GM18867 (cell line): ENCODE measurements around the gene EPC2.
"Not testable (repeated sequence)": the region's sequence is repeated elsewhere in the genome, so short reads cannot be mapped to it uniquely, and the experiment has no call there.

ENCODE experiments used
- ATAC-seq: cut with Tn5 transposase; IDR thresholded peaks from one replicate; pipeline ENCODE4 v1.9.1; 2021; ENCODE audit warnings: mild to moderate bottlenecking, moderate library complexity; ENCODE audit not compliant: unreplicated experiment

Gene EPC2

DNA sequence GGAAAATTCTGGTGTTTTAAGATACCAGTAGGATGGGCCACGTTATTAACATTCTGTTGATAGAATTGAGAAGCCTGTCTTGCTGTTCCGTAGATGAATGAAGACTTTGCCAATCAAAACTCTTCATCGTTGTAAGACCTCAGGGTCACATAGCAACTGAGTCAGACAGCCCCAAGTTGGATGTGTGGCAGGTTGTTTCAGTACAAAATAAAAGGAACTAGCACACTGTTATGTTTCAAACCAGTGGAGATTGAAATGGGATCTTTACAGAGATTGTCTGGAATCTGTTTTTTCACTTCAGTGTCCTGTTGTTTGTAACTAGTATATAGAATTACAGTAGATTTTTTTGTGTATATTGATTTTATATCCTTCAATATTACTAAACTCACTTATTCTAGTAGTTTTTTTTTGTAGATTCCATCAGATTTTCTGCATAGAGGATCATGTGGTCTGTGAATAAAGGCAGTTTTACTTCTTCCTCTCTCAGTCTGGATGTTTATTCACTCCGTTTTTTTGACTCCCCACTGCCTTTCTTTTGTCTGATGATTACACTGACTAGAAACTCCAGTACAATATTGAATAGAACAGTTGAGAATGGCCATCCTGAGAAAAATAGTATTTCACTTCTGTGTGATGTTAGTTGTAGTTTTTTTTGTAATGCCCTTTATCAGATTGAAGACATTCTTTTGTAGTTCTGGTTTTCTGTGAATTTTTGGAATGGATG lies 22.7 kb downstream of the EPC2 start:
- ATAC-seq, result no peak

DNA sequence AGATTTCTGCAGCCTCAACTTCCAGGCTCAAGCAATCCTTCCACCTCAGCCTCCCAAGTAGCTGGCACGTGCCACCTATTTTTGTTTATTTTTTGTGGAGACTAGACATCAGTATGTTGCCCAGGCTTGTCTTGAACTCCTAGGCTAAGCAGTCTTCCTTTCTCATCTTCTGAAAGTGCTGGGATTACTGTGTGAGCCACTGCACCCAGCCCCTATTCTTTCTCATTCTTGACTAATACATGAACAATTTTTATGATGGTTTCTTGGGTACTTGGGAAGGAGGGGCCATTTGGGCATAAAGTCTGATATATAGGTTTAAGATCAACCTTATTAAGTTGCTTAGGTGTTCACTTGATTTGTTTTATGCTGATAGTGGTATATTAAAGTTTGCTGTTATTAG lies 26.2 kb downstream of the EPC2 start:
- no peak for ATAC-seq

DNA sequence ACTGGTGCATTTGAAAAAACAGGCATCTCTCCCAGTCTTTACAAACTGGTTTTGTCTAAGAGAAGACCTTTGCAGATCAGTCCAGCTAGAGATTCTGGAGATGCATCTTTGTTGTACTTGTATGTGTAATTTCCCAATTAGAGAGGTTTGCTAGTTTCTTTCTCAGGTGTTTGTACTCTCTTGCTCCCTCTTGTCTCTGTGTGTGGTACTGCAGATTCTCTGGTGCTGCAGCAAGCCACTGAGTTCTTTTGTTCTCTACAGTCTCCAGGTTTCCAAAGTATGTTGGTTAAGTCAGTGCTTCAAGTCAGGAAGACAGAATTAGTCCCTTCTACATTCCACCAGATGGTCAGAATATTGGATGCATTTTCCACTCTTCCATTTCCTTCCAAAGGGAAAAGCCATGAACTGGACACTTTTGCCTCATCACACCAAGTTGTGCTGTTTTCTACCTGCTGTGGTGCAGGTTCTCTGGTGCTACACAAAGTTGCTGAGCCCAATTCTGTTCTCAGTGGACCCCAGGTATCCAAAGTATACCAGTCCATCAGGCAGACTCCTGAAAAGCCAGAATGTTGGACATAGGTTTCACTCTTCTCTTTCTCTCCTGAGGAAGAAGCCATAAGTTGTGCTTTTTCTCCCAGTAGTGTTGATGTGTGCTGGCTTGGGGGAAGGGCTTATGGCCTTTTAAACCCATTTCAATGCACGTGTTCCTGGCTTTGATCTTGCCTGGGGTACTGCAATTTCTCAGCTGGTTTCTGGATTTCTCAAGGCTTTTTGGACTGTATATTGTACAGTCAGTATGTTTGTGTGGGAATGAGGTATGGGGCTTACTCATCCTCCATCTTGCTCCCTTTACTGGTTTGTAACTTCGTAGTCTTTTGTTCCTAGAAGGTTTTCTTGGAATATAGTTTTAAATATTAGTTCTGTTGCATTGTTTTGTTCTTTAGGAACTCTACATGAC lies 29.8 kb downstream of the EPC2 start:
- no peak for ATAC-seq

DNA sequence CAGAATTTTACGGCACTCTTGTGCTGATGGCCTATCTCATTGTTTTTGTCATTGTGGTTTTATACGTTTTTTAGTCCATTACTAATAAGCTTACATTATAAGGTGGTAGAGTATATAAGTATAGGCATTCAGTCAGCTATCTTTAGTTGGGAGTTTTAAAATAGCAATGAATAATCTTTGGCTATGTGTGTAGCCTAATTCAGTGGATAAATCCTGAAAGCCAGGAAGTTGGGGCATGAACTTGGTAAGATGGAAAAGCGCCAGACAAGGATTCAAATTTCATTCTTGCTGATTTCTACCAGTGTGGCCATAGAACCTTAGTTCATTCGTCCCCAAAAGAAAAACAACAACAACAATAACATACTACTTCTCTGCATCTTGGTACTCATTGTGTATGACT lies 31.2 kb downstream of the EPC2 start:
- ATAC-seq, result no peak

DNA sequence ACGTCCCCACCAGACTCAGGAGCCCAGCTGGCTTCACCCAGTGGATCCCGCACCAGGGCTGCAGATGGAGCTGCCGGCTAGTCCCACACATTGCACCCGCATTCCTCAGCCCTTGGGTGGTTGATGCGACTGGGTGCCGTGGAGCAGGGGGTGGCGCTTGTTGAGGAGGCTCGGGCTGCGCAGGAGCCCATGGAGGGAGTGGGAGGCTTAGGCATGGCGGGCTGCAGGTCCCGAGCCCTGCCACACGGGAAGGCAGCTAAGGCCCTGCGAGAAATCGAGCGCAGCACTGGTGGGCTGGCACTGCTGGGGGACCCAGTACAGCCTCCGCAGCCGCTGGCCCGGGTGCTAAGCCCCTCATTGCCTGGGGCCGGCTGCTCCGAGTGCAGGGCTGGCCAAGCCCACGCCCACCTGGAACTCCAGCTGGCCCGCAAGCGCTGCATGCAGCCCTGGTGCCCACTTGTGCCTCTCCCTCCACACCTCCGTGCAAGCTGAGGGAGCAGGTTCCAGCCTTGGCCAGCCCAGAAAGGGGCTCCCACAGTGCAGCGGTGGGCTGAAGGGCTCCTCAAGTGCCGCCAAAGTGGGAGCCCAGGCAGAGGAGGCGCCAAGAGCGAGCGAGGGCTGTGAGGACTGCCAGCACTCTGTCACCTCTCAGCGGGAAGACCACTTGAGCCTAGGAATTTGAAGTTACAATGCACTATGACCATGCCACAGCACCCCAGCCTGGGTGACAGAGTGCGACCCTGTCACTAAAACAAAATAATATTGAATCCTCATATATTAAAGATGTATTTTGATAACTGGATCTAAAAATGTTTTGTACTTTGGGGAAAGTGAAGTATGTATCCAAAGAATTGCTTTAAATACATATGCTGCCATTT lies 34.0 kb downstream of the EPC2 start:
- ATAC-seq, result not testable (repeated sequence)

DNA sequence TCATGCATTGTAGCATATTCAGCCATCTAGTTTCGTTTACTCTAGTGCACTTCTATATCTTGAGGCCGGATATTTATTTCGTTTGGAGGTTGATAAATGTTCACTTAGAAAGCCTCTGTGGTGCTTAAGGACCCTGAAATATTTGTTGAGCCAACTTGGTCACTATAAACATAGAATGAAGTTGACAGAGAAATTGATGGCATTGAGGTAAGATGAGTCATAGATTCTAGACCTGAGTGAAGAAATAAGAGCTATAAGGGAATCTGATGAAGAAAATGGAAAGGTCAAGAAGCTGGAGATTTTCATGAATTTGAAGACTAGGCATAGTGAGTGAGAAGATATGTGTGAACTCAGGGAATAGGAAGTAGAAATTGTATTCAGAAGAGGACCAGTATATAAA lies 35.9 kb downstream of the EPC2 start:
- no peak for ATAC-seq

DNA sequence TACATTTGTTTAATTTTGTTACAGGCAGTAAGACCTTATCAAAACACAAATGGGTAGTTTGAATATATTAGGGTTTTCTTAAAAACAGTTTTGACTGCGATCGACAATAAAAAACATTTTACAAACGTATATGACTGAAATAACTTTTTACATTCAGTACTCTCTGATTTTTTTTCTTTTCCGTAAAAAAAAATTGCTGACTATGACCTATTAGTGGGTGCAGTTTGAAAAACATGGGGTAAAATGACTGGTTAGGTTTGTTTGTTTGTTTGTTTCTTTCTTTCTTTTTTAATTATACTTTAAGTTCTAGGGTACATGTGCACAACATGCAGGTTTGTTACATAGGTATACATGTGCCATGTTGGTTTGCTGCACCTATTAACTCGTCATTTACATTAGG lies 36.9 kb downstream of the EPC2 start:
- ATAC-seq, result no peak

DNA sequence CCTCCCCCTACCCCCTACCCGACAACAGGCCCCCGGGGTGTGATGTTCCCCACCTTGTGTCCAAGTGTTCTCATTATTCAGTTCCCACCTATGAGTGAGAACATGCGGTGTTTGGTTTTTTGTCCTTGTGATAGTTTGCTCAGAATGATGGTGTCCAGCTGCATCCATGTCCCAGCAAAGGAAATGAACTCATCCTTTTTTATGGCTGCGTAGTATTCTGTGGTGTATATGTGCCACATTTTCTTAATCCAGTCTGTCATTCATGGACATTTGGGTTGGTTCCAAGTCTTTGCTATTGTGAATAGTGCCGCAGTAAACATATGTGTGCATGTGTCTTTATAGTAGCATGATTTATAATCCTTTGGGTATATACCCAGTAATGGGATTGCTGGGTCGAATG lies 37.3 kb downstream of the EPC2 start:
- not testable (repeated sequence) for ATAC-seq

DNA sequence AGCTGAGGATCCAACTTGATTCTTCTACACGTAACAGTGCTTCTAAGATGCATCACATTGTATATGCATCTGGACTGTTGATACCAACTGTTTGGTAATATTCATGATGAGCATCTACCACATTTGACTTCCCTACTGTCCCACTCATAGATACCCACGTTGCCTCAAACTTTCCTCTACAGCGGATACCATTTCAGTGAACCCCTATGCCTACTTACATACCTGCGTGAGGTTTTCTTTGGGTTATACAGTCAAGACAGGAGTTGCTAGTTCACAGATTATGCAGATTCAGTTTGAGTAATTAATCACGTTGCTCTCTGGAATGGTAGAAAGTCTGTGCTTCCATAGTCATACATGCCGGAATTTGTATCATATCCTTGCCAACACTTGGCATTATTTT lies 40.0 kb downstream of the EPC2 start:
- no peak for ATAC-seq

DNA sequence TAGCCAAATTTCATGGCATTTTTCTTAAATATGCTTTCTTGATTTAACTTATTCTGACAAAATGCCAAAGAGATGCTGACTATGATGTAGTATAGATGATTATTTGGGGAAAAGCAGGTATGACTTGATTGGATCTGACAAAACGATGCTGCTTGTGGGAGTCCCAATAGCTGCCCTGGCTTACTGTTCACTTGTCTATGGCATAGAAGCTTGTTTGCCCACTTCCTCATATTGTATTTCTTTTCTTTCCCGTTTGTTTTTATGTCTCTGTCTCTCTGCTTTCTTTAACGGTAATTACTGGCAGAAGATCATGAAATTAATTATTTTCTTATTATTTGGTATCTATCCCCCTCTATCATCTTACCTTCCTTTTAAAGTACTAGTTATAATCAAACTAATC lies 43.0 kb downstream of the EPC2 start:
- ATAC-seq, result no peak

DNA sequence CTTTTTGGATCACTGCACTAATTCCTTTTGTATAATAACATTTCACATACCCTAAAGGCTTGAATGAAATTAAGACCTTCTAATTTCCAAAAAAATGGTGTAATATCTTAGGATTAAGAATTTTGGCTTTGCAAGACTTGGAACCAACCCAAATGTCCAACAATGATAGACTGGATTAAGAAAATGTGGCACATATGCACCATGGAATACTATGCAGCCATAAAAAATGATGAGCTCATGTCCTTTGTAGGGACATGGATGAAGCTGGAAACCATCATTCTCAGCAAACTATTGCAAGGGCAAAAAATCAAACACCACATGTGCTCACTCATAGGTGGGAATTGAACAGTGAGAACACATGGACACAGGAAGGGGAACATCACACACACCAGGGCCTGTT lies 43.5 kb downstream of the EPC2 start:
- not testable (repeated sequence) for ATAC-seq

DNA sequence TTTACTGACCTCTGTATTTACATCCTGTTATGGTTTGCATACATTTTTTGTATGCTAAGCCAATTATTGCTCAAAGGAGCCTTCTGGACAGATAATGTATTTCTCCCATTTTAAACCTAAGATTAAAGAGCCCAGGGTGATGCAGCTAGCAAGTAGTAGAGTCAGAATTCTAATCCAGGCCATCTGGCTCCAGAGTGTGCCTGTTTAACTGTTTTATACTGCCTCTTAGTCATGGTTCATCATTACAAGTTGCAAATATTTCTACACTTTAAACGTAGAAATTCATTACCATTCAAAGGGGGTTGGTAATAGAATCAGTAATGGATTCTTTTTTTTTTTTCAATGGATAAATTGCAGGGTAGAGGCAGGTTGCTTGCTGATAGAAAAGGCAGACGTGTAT lies 52.4 kb downstream of the EPC2 start:
- ATAC-seq, result no peak

DNA sequence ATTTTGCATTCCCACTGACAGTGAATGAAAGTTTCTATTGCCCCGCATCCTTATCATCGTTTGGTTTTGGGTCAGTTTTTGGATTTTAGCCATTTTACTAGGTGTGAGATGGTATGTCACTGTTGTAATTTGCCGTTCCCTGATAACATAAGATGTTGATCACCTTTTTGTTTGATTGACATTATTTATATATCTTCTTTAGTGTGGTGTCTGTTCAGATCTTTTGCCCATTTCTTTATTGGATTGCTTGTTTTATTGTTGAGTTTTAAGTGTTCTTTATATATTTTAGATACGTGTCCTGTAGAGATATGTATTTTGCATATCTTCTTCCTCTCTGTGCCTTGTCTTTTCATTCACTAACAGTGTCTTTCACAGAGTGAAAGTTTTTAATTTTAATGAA lies 55.3 kb downstream of the EPC2 start:
- ATAC-seq, result no peak

DNA sequence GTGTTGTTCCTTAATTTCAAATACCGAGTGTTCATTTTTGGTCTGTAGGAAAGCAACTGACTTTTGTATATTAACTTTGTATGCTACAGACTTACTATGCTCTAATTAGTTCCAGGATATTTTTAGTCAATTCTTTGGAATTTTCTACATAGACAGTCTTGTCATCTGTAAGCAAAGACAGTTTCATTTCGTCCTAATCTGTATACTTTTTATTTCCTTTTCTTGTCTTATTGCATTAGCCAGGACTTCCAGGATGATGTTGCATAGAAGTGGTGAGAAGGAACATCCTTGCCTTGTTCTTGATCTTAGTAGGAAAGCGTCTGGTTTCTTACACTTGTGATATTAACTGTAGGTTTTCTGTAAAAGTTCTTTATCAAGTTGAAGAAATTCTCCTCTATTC lies 56.5 kb downstream of the EPC2 start:
- ATAC-seq, result no peak

DNA sequence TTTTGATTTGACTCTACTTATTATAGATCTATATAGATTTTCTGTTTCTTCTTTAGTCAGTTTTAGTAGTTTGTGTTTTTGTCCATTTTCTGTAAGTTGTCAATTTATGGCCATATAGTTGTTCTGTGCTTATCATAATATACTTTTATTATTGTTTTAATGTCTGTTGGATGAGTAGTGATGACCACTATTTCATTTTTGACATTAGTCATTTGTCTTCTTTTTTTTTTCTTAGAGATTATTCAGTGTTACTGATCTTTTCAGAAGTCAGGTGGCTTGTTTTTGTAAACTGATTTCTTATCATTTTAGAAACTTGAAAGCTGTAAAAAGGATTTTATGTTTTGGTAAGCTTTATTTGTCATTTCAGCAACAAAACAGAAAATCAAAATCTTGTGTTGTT lies 57.3 kb downstream of the EPC2 start:
- no peak for ATAC-seq

DNA sequence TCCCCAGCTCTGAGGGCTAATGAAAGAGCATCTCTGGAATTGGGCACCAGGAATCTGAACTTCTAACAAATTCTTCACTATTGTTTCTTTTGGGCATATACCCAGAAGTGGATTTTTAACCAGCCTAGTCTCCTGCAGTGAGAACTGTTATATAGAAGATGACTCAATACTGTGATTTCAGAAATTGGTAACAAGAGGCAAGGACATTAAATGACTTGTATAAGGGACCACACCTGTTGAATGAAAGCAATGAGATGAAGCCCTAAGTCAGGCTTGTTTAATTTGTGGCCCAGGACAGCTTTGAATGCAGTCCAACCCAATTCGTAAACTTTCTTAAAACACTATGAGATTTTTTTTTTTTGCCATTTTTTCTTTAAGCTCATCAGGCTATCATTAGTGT lies 57.9 kb downstream of the EPC2 start:
- ATAC-seq, result no peak

DNA sequence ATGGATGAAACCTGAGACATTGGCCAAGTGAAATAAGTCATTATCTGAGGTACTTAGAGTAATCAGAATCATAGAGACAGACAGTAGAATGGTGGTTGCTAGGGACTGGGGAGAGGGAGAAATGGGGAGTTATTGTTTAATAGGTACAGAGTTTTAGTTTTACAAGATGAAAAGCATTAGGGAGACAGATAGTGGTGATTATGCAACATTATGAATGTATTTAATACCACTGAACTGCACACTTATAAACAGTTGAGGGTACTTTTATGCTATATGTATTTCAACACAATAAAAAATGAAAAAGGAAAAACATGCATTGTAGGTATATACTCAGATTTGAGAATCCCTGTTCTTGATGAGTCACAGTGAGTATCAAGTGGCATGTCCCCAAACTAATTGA lies 59.7 kb downstream of the EPC2 start:
- no peak for ATAC-seq

DNA sequence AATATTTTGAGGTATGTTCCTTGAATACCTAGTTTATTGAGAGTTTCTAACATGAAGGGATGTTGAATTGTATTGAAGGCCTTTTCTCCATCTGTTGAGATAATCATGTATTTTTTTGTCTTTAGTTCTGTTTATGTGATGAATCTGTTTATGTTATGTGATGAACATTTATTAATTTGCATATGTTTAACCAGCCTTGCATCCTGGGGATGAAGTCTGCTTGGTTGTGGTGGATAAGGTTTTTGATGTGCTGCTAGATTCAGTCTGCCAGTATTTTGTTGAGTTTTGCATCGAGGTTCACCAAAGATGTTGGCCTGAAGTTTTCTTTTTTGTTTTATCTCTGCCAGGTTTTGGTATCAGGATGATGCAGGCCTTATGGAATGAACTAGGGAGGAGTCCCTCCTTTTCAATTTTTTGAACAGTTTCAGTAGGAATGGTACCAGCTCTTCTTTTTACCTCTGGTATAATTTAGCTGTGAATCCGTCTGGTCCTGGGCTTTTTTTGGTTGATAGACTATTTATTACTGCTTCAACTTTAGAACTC lies 71.9 kb downstream of the EPC2 start:
- ATAC-seq, result no peak

DNA sequence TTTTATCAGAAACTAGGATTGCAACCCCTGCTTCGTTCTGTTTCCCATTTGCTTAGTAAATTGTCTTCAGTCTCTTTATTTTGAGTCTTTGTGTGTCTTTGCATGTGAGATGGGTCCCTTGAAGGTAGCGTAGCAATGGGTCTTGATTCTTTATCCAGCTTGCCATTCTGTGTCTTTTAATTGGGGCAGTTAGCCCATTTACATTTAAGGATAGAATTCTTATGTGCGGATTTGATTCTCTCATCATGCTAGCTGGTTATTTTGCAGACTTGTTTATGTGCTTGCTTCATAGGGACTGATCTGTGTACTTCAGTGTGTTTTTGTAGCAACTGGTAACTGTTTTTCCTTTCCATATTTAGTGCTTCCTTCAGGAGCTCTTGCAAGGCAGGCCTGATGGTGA lies 73.5 kb downstream of the EPC2 start:
- ATAC-seq, result no peak

DNA sequence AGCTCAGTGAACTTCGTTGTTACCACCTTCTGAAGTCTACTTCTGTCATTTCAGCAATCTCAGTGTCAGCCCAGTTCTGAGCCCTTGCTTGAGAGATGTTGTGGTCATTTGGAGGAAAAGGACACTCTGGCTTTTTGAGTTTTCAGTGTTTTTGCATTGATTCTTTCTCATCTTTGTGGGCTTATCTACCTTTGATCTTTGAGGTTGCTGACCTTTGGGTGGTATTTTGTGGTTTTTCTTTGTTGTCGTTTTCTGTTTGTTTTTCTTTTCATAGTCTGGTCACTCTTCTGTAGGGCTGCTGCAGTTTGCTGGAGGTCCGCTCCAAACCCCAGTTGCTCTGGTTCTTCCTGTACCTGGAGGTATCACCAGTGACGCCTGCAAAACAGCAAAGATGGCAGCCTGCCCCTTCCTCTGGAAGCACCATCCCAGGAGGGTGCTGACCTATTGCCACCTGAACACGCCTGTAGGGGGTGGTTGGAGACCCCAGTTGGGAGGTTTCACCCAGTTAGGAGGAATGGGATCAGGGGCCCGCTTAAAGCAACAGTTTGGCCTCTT lies 74.7 kb downstream of the EPC2 start:
- ATAC-seq, result no peak

DNA sequence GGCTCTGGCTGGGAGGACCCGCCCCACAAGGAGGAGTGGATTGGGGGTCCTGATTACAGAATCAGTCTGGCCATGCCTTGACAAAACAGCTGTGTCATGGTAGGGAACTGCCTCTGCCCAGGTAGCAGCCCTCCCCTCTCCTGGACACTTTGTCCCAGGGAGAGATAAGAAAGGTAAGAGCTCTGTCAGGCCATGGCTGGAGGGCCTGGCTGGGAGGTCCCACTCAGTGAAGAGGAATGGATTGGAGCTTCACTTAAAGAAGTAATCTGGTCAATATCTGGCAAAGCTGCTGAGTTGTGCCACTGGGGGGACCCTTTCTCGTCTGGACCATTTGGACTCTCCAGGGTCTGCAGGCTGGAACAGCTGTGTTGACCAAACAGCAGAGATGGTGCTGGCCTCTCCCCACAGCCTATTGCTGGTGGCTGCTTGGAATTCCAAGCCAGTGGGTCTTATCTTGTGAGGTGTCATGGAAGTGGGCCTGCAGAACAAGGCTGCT lies 75.4 kb downstream of the EPC2 start:
- ATAC-seq, result no peak
